HepG2 (cell line): ENCODE data around the gene MZT2A. TPM values are rescaled to one million over a fixed set of nuclear protein-coding genes. Genes with fewer than 3 reads are reported as not detected.

Experiments used
- GMEB1 ChIP-seq: sonication (generic); formaldehyde crosslinking; IDR thresholded peaks from 2 replicates; pipeline ENCODE4 v1.5.1; 2020; ENCODE audit warnings: missing genetic modification reagents, mild to moderate bottlenecking, borderline replicate concordance
- PRPF4 ChIP-seq: fragments of 200-400 bp; formaldehyde crosslinking; IDR thresholded peaks from 2 replicates; pipeline ENCODE4 v1.6.1; 2016; ENCODE audit warnings: low read length, low read depth; ENCODE audit not compliant: poor library complexity, severe bottlenecking
- ZEB1 ChIP-seq: IDR thresholded peaks from 2 replicates; pipeline ENCODE4 v1.6.1; 2012; ENCODE audit warnings: mild to moderate bottlenecking, low read depth, inconsistent platforms; ENCODE audit not compliant: insufficient replicate concordance
- ZFP90 ChIP-seq: sonication (generic); formaldehyde crosslinking; IDR thresholded peaks from 2 replicates; pipeline ENCODE4 v1.8.0; 2022; ENCODE audit warnings: missing genetic modification reagents, mild to moderate bottlenecking, inconsistent platforms, borderline replicate concordance
- ZSCAN29 ChIP-seq: sonication (generic); formaldehyde crosslinking; conservative IDR thresholded peaks from 2 replicates; pipeline ENCODE4 v1.4.0; 2020; ENCODE audit warnings: mild to moderate bottlenecking, missing genetic modification reagents
- polyA plus RNA-seq, 8 experiments: library from polyadenylated mRNA; depleted of rRNA in 3 of 8; stranded (reverse) in 7 of 8; unstranded in 1 of 8; fragments of >200 nt; fragmentation: Illumina TruSeq in 4 of 8; extraction: Trizol in 4 of 8; gene quantifications; 2 replicates each; pipeline versions ENCODE4 v1.2.1 to v1.2.3, GENCODE V29; 2011 to 2016; ENCODE audit warnings: low read depth in 4 of 8, missing spikeins in 1 of 8, mixed read lengths in 1 of 8; ENCODE audit not compliant: insufficient read depth in 1 of 8
- total RNA-seq, 5 experiments: library from RNA; depleted of rRNA; stranded (reverse); fragments of >200 nt; fragmentation: Illumina TruSeq; extraction: Trizol; gene quantifications; 2 replicates each; pipeline ENCODE4 v1.2.3, GENCODE V29; 2016; ENCODE audit warnings: low read depth in 1 of 5
- TF ChIP-seq, protein P1 (sequence below): sonication (generic); formaldehyde crosslinking; IDR thresholded peaks from 2 replicates; pipeline ENCODE4 v1.5.0; 2020; ENCODE audit warnings: missing genetic modification reagents
- TF ChIP-seq, protein P2 (sequence below): sonication (generic); formaldehyde crosslinking; IDR thresholded peaks from 2 replicates; pipeline ENCODE4 v1.4.0; 2020; ENCODE audit warnings: mild to moderate bottlenecking, missing genetic modification reagents

MZT2A gene
- total and polyA plus RNA-seq, 2 of the 13 experiments (the other 11 are each of a cell fraction or from before 2014, with no cell fraction given) = 221 to 349 TPM

GRCh38 chr2:131492418-131493198, 411 bp upstream of the MZT2A start (continued):
- TF ChIP-seq GMEB1 (CRISPR knock-in tag) (peak; percentile 80), ZSCAN29 (CRISPR knock-in tag) (no peak), ZFP90 (CRISPR knock-in tag) (peak; percentile 63), ZEB1 (peak; percentile 88), PRPF4 (no peak)
- TF ChIP-seq, protein P1, sequence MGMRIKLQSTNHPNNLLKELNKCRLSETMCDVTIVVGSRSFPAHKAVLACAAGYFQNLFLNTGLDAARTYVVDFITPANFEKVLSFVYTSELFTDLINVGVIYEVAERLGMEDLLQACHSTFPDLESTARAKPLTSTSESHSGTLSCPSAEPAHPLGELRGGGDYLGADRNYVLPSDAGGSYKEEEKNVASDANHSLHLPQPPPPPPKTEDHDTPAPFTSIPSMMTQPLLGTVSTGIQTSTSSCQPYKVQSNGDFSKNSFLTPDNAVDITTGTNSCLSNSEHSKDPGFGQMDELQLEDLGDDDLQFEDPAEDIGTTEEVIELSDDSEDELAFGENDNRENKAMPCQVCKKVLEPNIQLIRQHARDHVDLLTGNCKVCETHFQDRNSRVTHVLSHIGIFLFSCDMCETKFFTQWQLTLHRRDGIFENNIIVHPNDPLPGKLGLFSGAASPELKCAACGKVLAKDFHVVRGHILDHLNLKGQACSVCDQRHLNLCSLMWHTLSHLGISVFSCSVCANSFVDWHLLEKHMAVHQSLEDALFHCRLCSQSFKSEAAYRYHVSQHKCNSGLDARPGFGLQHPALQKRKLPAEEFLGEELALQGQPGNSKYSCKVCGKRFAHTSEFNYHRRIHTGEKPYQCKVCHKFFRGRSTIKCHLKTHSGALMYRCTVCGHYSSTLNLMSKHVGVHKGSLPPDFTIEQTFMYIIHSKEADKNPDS (CRISPR knock-in tag) = 0 out of 2 replicates have a peak, but pooled peaks have one; percentile 59
- TF ChIP-seq, protein P2, sequence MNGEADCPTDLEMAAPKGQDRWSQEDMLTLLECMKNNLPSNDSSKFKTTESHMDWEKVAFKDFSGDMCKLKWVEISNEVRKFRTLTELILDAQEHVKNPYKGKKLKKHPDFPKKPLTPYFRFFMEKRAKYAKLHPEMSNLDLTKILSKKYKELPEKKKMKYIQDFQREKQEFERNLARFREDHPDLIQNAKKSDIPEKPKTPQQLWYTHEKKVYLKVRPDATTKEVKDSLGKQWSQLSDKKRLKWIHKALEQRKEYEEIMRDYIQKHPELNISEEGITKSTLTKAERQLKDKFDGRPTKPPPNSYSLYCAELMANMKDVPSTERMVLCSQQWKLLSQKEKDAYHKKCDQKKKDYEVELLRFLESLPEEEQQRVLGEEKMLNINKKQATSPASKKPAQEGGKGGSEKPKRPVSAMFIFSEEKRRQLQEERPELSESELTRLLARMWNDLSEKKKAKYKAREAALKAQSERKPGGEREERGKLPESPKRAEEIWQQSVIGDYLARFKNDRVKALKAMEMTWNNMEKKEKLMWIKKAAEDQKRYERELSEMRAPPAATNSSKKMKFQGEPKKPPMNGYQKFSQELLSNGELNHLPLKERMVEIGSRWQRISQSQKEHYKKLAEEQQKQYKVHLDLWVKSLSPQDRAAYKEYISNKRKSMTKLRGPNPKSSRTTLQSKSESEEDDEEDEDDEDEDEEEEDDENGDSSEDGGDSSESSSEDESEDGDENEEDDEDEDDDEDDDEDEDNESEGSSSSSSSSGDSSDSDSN (CRISPR knock-in tag) = peak; percentile 81
- TF ChIP-seq, all 625 proteins: peak for 278
